Karpas-422 (cell line): Measurements from ENCODE around the gene TSC22D3. TPM values are rescaled to one million over a fixed set of nuclear protein-coding genes. Genes with fewer than 3 reads are reported as not detected.

ENCODE experiments used
- DNase-seq: peaks from one replicate; pipeline ENCODE4 v3.0.0-alpha.2; 2015
- H2AFZ ChIP-seq: fragments of 200-600 bp; sonication (generic); 2 replicates; pipeline ENCODE4 v1.6.1; 2014; ENCODE audit warnings: antibody characterized with exemption, low read length, mixed read lengths
- H3K27ac ChIP-seq: fragments of 200-600 bp; sonication (generic); 2 replicates; pipeline ENCODE4 v1.5.1; 2014; ENCODE audit warnings: mild to moderate bottlenecking, low read length, moderate library complexity
- H3K27me3 ChIP-seq: fragments of 200-600 bp; sonication (generic); 2 replicates; pipeline ENCODE4 v1.6.1; 2014; ENCODE audit warnings: low read length, mixed read lengths
- H3K36me3 ChIP-seq: fragments of 200-600 bp; sonication (generic); 2 replicates; pipeline ENCODE4 v1.6.1; 2014; ENCODE audit warnings: low read length, mixed read lengths; ENCODE audit not compliant: insufficient read depth
- H3K4me1 ChIP-seq: fragments of 200-600 bp; sonication (generic); 2 replicates; pipeline ENCODE4 v1.6.1; 2014; ENCODE audit warnings: mild to moderate bottlenecking, low read length, mixed read lengths
- H3K4me2 ChIP-seq: fragments of 200-600 bp; sonication (generic); 2 replicates; pipeline ENCODE4 v1.6.1; 2014; ENCODE audit warnings: low read length, low read depth, mild to moderate bottlenecking; ENCODE audit not compliant: poor library complexity, severe bottlenecking
- H3K4me3 ChIP-seq: fragments of 200-600 bp; sonication (generic); 2 replicates; pipeline ENCODE4 v1.5.1; 2014; ENCODE audit warnings: mild to moderate bottlenecking, antibody characterized with exemption, low read length, mixed read lengths
- H3K79me2 ChIP-seq: fragments of 200-600 bp; sonication (generic); 2 replicates; pipeline ENCODE4 v1.6.1; 2014; ENCODE audit warnings: mild to moderate bottlenecking, low read length, mixed read lengths
- H3K9ac ChIP-seq: fragments of 200-600 bp; sonication (generic); 2 replicates; pipeline ENCODE4 v1.6.0; 2014; ENCODE audit warnings: low read length
- H3K9me2 ChIP-seq: fragments of 200-600 bp; sonication (generic), shearing (Covaris generic); replicated peaks from 2 replicates; pipeline ENCODE4 v1.6.0; 2014; ENCODE audit warnings: mild to moderate bottlenecking, low read length, moderate library complexity; ENCODE audit not compliant: insufficient read depth
- H3K9me3 ChIP-seq: fragments of 300-700, 200-600 bp; sonication (generic); 2 replicates; pipeline ENCODE4 v1.6.1; 2014; ENCODE audit warnings: low read length, mixed read lengths
- H4K20me1 ChIP-seq: fragments of 200-600 bp; sonication (generic); 2 replicates; pipeline ENCODE4 v1.6.1; 2014; ENCODE audit warnings: mild to moderate bottlenecking, antibody characterized with exemption, low read length, low read depth; ENCODE audit not compliant: insufficient read depth
- total RNA-seq: library from RNA; depleted of rRNA; stranded (reverse); fragments of >200 nt; shearing (Covaris generic); gene quantifications from 2 replicates; pipeline ENCODE4 v1.2.3, GENCODE V29; 2014; ENCODE audit warnings: low replicate concordance

TSC22D3 gene
- total RNA-seq, 1 experiment from 2014 or later = 266 TPM

DNA sequence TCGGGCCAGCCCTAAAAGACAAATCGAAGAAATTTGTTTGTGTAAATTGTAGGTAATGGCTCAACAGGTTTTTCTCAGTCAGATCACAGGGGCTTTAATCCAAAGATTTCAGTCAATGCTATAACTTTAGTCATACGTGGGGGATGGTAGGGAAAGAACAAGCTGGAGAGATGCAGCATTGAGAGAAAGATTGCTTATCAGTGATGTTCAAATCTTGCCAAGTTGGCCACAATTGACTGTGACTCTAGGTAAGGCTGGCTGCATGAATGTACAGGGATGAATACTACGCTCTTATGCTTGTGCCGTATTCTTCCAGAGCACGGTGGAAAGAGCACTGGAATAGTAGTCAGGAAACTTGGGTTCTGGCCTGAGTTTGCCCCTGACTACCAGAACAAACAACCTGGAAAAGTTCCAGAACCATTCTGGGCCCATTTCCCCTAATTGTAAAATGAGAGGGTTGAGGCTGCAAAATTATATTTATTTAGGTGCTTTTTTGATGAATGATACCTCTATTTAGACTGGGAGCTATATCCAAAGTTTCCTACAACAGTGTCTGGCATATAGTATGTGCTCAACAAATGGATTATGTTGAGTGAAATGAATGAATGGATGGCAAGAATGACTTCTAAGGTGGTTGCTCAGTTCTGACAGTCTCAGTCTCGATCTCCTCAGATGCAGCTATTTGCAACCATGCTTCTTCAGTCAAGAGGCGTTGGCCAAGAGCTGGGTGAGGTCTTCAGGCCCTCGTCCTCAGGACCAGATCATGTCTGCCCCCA is 44.4 kb downstream of the TSC22D3 start:
- no peak overlapping the region for H2AFZ ChIP-seq
- H3K9me3 ChIP-seq = no peaks in the 10 kb centered on the region
- H3K9me2 ChIP-seq = no peaks in the 10 kb centered on the region
- H3K27me3 ChIP-seq = no peaks in the 10 kb centered on the region; the same call in 1 of the 2 replicates
- no peak overlapping the region for H3K4me2 ChIP-seq
- H3K9ac ChIP-seq = no peak overlapping the region
- no peaks in the 10 kb centered on the region for H3K36me3 ChIP-seq
- DNase-seq = no peak
- no peaks in the 10 kb centered on the region for H4K20me1 ChIP-seq
- H3K4me1 ChIP-seq = peaks cover 8% of the 10 kb centered on the region
- H3K27ac ChIP-seq = no peak overlapping the region
- H3K79me2 ChIP-seq = no peaks in the 10 kb centered on the region
- no peak overlapping the region for H3K4me3 ChIP-seq

DNA sequence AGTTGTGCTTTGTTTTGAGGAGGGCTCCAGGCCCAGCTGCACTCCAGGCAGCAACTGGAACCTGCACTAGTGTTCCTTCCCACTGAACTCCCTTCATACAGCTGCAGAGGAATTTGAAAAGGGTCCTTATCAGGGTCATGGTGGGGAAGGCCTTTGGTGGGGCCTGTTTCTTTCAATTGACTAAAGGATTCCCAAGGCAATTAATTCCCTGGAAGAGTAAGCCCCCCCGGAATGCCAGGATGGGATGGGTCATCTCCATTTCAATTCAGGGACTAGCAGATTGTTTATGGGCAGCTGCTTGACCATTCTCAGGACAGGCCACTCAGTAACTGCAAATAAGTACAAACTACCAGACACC is 45.3 kb downstream of the TSC22D3 start:
- Histone ChIP-seq H3K4me3 (no peak overlapping the region), H3K4me1 (peaks cover 8% of the 10 kb centered on the region), H3K27me3 (no peaks in the 10 kb centered on the region; the same call in 1 of the 2 replicates), H3K36me3 (no peaks in the 10 kb centered on the region), H3K9me2 (no peaks in the 10 kb centered on the region), H4K20me1 (no peaks in the 10 kb centered on the region), H3K27ac (no peak overlapping the region), H3K79me2 (no peaks in the 10 kb centered on the region), H3K9ac (no peak overlapping the region), H3K4me2 (no peak overlapping the region), H2AFZ (no peak overlapping the region), H3K9me3 (no peaks in the 10 kb centered on the region)
- DNase-seq = no peak

- no peaks in the 10 kb centered on the region for H3K36me3 ChIP-seq
These were observed 45.9 kb downstream of the TSC22D3 start for GRCh38 chrX:107729558-107730297.

DNA sequence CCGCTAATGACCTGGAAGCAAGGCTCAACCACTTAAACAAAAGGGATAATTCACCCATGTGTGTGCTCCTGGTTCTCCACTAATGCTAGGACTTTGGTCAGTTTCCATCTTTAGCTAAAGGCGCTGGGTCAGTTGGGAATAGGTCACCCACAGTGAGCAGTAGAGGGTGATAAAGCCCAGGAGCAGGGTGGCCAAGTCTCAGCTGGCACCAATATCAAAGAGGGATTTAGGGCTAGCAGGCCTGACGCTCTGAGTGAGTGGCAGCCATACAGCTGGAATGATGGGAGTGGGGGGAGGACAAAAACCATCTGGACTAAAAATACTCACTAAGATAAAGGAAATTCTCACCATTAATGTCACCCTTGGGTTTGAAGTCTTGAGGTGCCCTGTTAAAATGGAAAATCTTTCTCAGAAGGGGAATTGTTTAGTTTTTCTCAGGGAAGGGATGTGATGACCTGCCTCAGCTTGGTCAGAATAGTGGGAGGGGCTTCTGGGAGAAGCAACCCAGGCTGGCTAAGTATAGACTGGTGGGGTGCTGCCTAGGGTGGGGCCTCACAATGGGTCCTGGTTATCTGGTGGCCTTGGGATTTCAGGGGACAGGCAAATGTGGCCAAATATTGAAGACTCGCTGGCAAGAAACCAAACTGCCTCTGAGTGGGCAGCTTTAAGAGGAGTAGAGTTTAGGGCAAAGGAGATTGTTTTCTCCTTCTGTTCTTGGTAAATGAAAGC is 47.1 kb downstream of the TSC22D3 start:
- Histone ChIP-seq H3K9me2 (no peaks in the 10 kb centered on the region), H4K20me1 (no peaks in the 10 kb centered on the region), H3K4me1 (peaks cover 8% of the 10 kb centered on the region), H3K27me3 (no peaks in the 10 kb centered on the region; the same call in 1 of the 2 replicates), H3K4me2 (no peak overlapping the region), H3K9ac (no peak overlapping the region), H3K36me3 (no peaks in the 10 kb centered on the region), H3K4me3 (no peak overlapping the region), H3K9me3 (no peaks in the 10 kb centered on the region), H3K79me2 (no peaks in the 10 kb centered on the region), H3K27ac (no peak overlapping the region), H2AFZ (no peak overlapping the region)
- no peak for DNase-seq

More at GRCh38 chrX:107729558-107730297, 45.9 kb downstream of the TSC22D3 start:
- no peaks in the 10 kb centered on the region; the same call in 1 of the 2 replicates for H3K27me3 ChIP-seq
- H3K4me3 ChIP-seq = no peak overlapping the region
- H2AFZ ChIP-seq = no peak overlapping the region
- no peak overlapping the region for H3K9ac ChIP-seq
- H4K20me1 ChIP-seq = no peaks in the 10 kb centered on the region
- H3K4me1 ChIP-seq = peaks cover 8% of the 10 kb centered on the region
- H3K9me2 ChIP-seq = no peaks in the 10 kb centered on the region
- no peak overlapping the region for H3K27ac ChIP-seq
- H3K4me2 ChIP-seq = no peak overlapping the region
- no peaks in the 10 kb centered on the region for H3K9me3 ChIP-seq
- DNase-seq = no peak
- H3K79me2 ChIP-seq = no peaks in the 10 kb centered on the region

DNA sequence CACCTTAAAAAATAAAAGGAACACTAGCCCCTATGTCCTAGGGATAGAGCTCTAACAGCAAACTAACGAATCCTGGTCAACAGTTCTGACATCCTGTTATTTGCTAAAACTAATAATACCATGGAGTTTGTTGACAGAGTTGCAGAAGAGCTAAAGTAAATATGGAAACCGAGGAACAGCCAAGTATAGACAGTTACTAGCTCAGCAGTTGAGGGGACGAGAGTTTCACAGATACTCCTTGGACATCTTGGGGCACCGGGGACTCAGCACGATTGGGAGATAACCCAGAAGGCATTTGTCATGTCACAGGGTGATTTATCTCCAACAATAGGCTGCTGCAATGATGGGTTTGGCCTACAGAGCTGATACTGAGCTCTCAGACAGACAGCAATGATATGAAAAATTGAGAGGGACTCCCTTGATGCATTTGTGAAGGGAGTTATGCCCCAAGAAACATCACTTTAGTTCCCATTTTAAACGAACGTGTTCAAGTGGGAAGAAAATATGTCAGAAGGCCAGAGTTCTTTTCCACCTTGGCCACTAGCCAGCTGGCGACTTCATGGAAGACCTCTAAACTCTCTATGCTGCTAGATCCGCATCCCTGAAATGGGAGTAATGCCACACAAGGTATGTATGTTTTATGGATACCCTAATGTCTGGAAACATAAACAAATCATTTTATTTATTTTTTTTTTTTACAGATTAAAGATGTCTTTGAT is 48.6 kb downstream of the TSC22D3 start:
- Histone ChIP-seq H2AFZ (no peak overlapping the region), H3K27ac (no peak overlapping the region), H3K9me2 (no peaks in the 10 kb centered on the region), H3K9ac (no peak overlapping the region), H3K79me2 (no peaks in the 10 kb centered on the region), H3K27me3 (no peaks in the 10 kb centered on the region; the same call in 1 of the 2 replicates), H3K36me3 (no peaks in the 10 kb centered on the region), H3K4me2 (no peak overlapping the region), H4K20me1 (no peaks in the 10 kb centered on the region), H3K4me1 (peaks cover 4% of the 10 kb centered on the region), H3K4me3 (no peak overlapping the region), H3K9me3 (no peaks in the 10 kb centered on the region)
- no peak for DNase-seq

- H3K9me2 ChIP-seq = no peaks in the 10 kb centered on the region
- no peak overlapping the region for H3K4me2 ChIP-seq
- no peak overlapping the region for H2AFZ ChIP-seq
- no peaks in the 10 kb centered on the region for H4K20me1 ChIP-seq
- H3K27ac ChIP-seq = no peak overlapping the region
- no peak overlapping the region for H3K9ac ChIP-seq
- H3K4me3 ChIP-seq = no peak overlapping the region
- no peak for DNase-seq
- H3K27me3 ChIP-seq = no peaks in the 10 kb centered on the region; the same call in 1 of the 2 replicates
- H3K36me3 ChIP-seq = no peaks in the 10 kb centered on the region
- H3K79me2 ChIP-seq = no peaks in the 10 kb centered on the region
- peaks cover 11% of the 10 kb centered on the region for H3K4me1 ChIP-seq
- H3K9me3 ChIP-seq = no peaks in the 10 kb centered on the region
These were observed 49.6 kb downstream of the TSC22D3 start for GRCh38 chrX:107725761-107726555.

DNA sequence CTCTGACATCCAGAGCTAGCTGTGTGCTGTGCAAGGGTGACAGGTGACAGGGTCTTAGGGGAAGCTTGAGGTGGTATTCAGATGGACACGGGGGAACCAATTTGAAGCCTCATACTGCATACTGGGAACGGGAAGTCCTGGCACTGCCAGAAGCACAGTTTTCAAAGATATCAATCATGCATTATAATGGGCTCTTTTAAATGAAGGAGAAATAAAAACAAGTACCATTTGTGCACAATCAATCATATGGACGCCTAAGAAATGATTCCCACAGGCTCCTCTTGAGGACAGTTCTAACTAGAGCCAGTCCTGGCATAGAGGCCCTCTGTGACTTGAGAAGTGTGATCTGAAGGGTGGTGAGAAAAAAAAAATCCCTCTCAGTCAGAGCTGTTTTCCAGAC is 50.9 kb downstream of the TSC22D3 start:
- DNase-seq = no peak
- H3K4me2 ChIP-seq = no peak overlapping the region

More for the DNA sequence above, 50.9 kb downstream of the TSC22D3 start:
- Histone ChIP-seq H3K9me3 (no peaks in the 10 kb centered on the region), H3K79me2 (no peaks in the 10 kb centered on the region), H4K20me1 (no peaks in the 10 kb centered on the region), H3K4me3 (no peak overlapping the region), H3K27ac (no peak overlapping the region), H2AFZ (no peak overlapping the region), H3K36me3 (no peaks in the 10 kb centered on the region), H3K9me2 (no peaks in the 10 kb centered on the region), H3K9ac (no peak overlapping the region), H3K27me3 (no peaks in the 10 kb centered on the region), H3K4me1 (peaks cover 18% of the 10 kb centered on the region)
